ENCODE measurements around the gene TNNI2. TPM values are rescaled to one million over a fixed set of nuclear protein-coding genes. Genes with fewer than 3 reads are reported as not detected.

TNNI2 gene
- polyA plus RNA-seq, 1 of the 3 experiments (the other 2 are of a cell fraction): not detected

- no peaks in the 10 kb centered on the region for H3K79me2 ChIP-seq (ENCODE audit: insufficient read depth)
- no peak overlapping the region for H3K4me2 ChIP-seq
- H3K4me3 ChIP-seq (ENCODE audit: low read depth in 2 of 2, low read length in 1 of 2): no peak overlapping the region
- no peak for TF ChIP-seq PBX3 (IDR thresholded peaks at IDR 0.05)
- TF ChIP-seq SIN3A (IDR thresholded peaks at IDR 0.05; ENCODE audit: borderline replicate concordance, low read depth, low read length): no peak
- no peak for TF ChIP-seq GATA2 (CRISPR knock-in tag; IDR thresholded peaks at IDR 0.05)
- no peak for TF ChIP-seq RXRA (IDR thresholded peaks at IDR 0.05; ENCODE audit: borderline replicate concordance, low read depth)
- no peak for TF ChIP-seq RAD21 (IDR thresholded peaks at IDR 0.05; ENCODE audit: low read length)
- no peak for TF ChIP-seq TEAD4 (IDR thresholded peaks at IDR 0.05; ENCODE audit: borderline replicate concordance, insufficient read depth)
- TF ChIP-seq EZH2phosphoT487 (IDR thresholded peaks at IDR 0.05; ENCODE audit: borderline replicate concordance, low read depth): no peak
- TF ChIP-seq ELF1 (IDR thresholded peaks at IDR 0.05): no peak
- TF ChIP-seq TAF1 (IDR thresholded peaks at IDR 0.05; ENCODE audit: borderline replicate concordance, low read depth, low read length): no peak
- no peak for TF ChIP-seq MEF2A (IDR thresholded peaks at IDR 0.05; ENCODE audit: borderline replicate concordance, low read depth)
- no peak for TF ChIP-seq NRF1 (IDR thresholded peaks at IDR 0.05; ENCODE audit: low read depth, low read length)
- TF ChIP-seq FOSL2 (IDR thresholded peaks at IDR 0.05; ENCODE audit: borderline replicate concordance, low read depth): no peak
- no peak for TF ChIP-seq CHD2 (IDR thresholded peaks at IDR 0.05; ENCODE audit: low read length, partially characterized antibody)
- TF ChIP-seq FOXM1 (IDR thresholded peaks at IDR 0.05; ENCODE audit: low read depth): no peak
- TF ChIP-seq ZBTB33 (IDR thresholded peaks at IDR 0.05; ENCODE audit: borderline replicate concordance, low read depth): no peak
- TF ChIP-seq, protein P1, sequence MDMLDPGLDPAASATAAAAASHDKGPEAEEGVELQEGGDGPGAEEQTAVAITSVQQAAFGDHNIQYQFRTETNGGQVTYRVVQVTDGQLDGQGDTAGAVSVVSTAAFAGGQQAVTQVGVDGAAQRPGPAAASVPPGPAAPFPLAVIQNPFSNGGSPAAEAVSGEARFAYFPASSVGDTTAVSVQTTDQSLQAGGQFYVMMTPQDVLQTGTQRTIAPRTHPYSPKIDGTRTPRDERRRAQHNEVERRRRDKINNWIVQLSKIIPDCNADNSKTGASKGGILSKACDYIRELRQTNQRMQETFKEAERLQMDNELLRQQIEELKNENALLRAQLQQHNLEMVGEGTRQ (IDR thresholded peaks at IDR 0.05; ENCODE audit: borderline replicate concordance, low read depth, low read length): no peak
- POLR2A ChIA-PET: no interaction called here
- H3K9me3 ChIP-seq: no peaks in the 10 kb centered on the region
- H2AFZ ChIP-seq (ENCODE audit: low read depth): no peak overlapping the region
- H3K9ac ChIP-seq: no peak overlapping the region
- no peaks in the 10 kb centered on the region for H3K9me2 ChIP-seq
- no peaks in the 10 kb centered on the region; the same call in 1 of the 2 replicates for H3K27me3 ChIP-seq (ENCODE audit: insufficient read depth)
- no peaks in the 10 kb centered on the region for H3F3A ChIP-seq (replicated peaks; ENCODE audit: insufficient read depth)
- no peaks in the 10 kb centered on the region for H3K36me3 ChIP-seq (replicated peaks in 1 of 2; ENCODE audit: control insufficient read depth in 1 of 2, insufficient read depth in 2 of 2, low read length in 1 of 2)
- CTCF ChIA-PET: interaction anchor here (0.9 to 5.7 kb wide), 3 partner anchors 12 to 122 kb away, joined by 5 to 26 read pairs (median 5); no protein-coding TSS in a partner anchor
- 22% methylated on average over 3 of the region's 7 CpGs for WGBS (ENCODE audit: low lambda C conversion rate)
- no peak overlapping the region for H3K27ac ChIP-seq (ENCODE audit: low read depth in 2 of 2, low read length in 1 of 2)
- DNase-seq: no peak
- no peaks in the 10 kb centered on the region for H4K20me1 ChIP-seq (ENCODE audit: insufficient read depth)
- H3K4me1 ChIP-seq (ENCODE audit: control insufficient read depth in 1 of 2, insufficient read depth in 2 of 2, low read depth in 1 of 2, low read length in 1 of 2): no peaks in the 10 kb centered on the region
Observed at GRCh38 chr11:1815751-1816150, 23.0 kb upstream of the TNNI2 start.

All from SK-N-SH (cell line).